NCI-H2107 (cell line): Measurements from ENCODE around the gene CEP112.

ENCODE experiments used
- DNase-seq: peaks from one replicate; lab custom pipeline; 2025; lab: John Stamatoyannopoulos, UW

Gene CEP112

GRCh38 chr17:66076546-66077190 is 115.3 kb downstream of the CEP112 start:
- DNase-seq, result no peak

DNA sequence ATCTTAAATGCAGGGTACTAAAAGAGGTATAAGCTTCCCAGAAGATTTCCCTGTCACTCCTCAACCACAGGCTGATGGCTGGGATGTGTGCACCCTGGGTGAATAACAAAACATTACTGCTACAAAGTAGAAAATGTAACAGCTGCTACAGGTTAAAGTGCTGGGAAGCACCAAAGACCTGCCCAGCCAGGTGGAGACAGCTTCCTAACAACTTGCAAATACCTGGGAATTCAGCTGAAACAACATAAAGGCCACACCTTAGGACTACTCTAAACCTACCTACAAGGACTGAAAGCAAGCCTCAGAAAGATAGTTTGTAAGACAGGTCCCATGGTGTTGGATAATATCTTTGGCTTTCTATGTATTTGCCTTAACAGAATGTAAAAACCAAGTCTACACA is 118.5 kb downstream of the CEP112 start:
- DNase-seq, result no peak

- no peak for DNase-seq
These were observed 128.2 kb downstream of the CEP112 start for GRCh38 chr17:66063686-66064085.

GRCh38 chr17:66056148-66056547 is 135.8 kb downstream of the CEP112 start:
- no peak for DNase-seq

DNA sequence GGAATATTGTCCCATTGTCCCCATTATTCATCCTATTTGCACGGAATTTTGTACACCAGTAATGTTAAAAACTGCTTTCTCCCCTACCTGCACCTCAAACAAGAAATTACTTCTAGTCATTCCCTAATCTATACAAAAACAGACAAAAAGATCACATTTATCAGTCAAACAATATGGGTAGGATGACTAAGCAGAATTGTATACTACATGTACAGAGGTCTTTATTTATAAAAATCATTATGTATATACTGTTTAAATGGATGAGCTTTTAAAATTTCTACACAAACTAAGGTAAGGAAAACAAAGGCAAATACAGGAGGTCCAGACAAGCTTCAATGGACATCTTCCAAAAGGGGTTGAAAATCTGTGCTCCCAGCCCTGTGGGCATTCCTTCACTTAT is 137.7 kb downstream of the CEP112 start:
- no peak for DNase-seq

DNA sequence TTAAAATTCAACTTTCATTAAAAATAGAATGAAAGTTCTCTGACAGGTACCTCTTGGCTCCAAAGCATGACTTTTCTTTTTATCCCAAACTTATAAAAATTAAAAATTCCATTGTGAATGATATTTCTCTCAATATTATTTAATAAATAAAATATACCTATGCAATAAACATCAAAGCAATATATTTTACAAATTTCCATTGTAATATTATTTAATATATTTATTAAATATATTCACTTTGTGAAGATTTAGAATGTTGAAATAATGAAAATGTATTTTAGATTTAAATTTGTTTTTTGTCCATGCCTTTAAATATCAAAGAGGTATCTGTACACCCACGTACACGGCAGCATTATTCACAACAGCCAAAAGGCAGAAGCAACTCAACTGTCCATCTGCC is 147.8 kb downstream of the CEP112 start:
- no peak for DNase-seq

- DNase-seq, result no peak
These were observed 148.5 kb downstream of the CEP112 start for GRCh38 chr17:66043419-66043818.

- DNase-seq, result no peak
These were observed 151.5 kb downstream of the CEP112 start for GRCh38 chr17:66040402-66040801.

GRCh38 chr17:66038125-66038524 is 153.8 kb downstream of the CEP112 start:
- DNase-seq, result no peak

- no peak for DNase-seq
These were observed 154.7 kb downstream of the CEP112 start for GRCh38 chr17:66037221-66037620.

- DNase-seq, result no peak
These were observed 159.7 kb downstream of the CEP112 start for GRCh38 chr17:66032082-66032712.

DNA sequence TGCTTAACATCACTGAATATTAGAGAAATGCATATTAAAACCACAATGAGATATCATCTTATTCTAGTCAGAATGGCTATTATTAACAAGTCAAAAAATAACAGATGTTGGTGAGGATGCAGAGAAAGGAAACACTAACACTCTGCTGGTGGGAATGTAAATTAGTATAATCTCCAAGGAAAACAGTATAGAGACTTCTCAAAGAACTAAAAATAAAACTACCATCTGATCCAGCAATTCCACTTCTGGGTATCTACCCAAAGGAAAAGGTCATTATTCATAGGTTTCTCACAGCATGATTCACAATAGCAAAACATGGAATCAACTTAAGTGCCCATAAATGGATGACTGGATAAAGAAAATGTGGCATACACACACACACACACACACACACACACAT is 166.4 kb downstream of the CEP112 start:
- DNase-seq, result no peak

DNA sequence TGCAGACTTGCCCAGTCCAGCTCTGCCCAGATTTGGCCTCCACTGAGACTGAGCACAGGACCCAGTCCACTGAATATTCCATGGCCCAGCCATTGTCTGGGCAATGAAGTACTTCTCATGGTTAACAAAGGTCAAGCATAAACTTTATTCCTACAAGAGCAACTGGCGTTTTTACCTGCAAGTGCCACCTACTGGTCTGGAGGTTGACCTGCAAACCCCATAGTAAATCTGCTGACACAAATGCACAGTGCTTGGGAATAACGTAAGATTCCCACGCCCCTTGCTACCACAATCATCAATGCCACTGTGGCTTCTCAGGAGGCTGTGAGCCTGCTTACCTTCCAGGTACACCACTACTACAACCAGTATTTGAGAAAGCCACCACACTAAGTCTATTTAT is 170.2 kb downstream of the CEP112 start:
- no peak for DNase-seq

GRCh38 chr17:66018786-66019185 is 173.1 kb downstream of the CEP112 start:
- DNase-seq, result no peak

- no peak for DNase-seq
These were observed 175.7 kb downstream of the CEP112 start for GRCh38 chr17:66016231-66016630.

GRCh38 chr17:66008680-66009079 is 183.3 kb downstream of the CEP112 start:
- DNase-seq, result no peak

DNA sequence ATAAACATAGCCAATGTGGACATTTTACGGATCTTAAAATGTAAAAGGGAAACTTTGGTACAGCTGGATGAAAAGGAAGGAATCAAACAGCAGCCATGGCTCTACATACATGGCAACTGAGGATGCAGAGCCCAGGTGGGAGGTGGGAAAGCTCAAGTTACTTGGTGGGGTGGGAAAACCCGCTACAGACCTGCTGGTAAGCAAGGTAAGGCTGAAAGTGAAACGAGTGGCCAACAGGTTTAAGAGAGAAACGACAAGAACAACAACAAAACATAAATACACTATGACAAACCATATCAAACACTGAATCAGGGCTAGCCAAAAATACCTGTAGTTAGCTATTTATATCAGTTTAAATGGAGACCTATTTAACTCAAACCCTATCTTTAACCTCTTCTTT is 185.3 kb downstream of the CEP112 start:
- DNase-seq, result no peak

DNA sequence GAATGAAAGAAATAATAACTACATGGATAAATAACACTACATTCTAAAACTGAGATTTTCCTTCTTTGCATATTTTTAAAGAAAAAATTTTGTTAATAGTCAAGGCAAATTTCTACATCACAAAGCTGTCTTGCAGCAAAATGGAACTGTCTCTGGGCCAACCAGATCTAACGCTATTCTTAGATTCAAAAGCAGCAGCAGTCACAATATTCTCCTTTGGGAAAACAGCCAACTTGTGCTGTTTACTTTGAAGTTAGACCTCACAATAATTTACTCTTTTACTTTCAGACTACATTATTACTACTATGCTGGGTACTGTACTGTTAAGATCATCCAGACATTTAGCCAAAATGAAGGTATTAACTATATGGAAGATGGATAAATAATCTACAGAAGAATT is 189.1 kb downstream of the CEP112 start:
- DNase-seq, result no peak

GRCh38 chr17:66002063-66002585 is 189.8 kb downstream of the CEP112 start:
- no peak for DNase-seq

DNA sequence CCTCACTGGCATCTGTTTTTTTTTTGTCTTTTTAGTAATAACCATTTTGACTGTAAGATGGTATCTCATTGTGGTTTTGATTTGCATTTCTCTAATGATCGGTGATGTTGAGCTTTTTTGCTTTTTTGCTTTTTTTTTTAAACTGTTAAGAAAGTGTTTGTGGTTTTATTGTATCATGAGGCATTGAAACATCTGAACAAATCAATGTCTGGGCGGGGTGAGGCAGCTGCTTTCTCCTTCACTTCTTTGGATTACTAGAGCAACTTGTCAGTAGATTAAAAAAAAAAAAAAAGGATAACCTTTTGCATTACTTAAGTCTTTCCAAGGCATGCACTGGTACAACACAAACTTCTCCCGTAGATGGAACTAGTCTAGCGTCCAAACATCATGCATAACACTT is 191.7 kb downstream of the CEP112 start:
- DNase-seq, result no peak

DNA sequence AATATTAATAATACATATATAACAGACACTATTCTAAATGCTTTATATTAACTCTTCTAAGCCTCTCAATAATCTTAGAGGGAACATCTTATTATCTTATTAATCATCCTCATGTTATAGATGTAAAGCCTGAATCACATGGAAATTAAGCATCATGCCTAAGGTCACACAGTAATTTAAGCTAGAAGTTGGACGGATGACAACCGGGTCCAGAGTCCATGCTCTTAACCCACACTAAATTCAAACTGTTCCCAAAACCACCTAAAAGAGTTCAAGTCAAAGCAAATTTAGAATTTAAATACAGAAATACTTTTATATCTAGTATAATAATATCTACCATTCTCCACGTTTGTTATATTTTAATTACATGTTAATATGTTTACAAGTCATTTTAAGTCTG is 193.3 kb downstream of the CEP112 start:
- DNase-seq, result no peak

DNA sequence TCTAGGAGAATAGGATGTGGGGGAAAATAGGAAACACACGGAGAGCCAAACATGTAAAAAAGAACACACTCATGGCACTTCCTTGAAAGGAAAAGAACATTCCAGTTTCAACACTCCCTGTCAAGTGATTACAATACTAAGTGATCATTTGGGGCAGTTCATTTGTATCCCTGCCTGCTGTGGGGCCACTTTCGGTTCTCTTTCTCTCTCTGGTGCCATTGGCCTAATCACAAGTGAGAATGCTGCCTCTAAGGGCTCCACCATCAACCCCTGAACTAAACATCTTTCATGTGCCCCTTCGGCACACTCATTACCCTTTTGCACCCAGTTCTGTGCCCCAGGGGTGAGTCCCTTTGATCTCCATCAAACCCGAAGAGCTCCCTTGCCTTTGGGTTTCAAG is 197.3 kb downstream of the CEP112 start:
- DNase-seq, result no peak

- no peak for DNase-seq
These were observed 197.8 kb downstream of the CEP112 start for GRCh38 chr17:65994114-65994513.

DNA sequence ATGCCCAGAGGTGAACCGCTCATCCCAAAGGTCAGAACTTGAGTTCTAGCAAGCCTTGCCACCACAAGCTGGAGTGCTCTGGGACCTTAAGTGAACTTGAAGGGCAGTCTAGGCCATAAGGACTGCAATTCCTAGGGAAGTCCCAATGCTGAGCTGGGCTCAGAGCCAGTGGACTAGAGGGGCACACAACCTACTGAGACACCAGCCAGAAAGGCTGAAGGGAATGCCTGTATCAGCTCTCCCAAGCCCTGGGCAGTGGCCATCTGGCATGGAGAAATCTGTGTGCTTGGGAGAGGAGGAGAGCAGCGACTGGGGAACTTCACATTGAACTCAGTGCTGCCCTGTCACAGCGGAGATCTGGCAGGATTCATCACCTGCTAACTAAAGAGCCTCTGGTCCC is 201.3 kb downstream of the CEP112 start:
- no peak for DNase-seq
